ENCODE results near the gene MS4A3. TPM values are rescaled to one million over a fixed set of nuclear protein-coding genes. Genes with fewer than 3 reads are reported as not detected.
"Not testable (repeated sequence)": the region's sequence is repeated elsewhere in the genome, so short reads cannot be mapped to it uniquely, and the experiment has no call there.

MS4A3 gene
- total RNA-seq, 1 experiment from 2014 or later = not detected

- H3K79me2 ChIP-seq (ENCODE audit: low read length) = no peaks in the 10 kb centered on the region
- H4K20me1 ChIP-seq (ENCODE audit: low read length) = no peaks in the 10 kb centered on the region
- H3K4me3 ChIP-seq (ENCODE audit: low read length) = no peak overlapping the region
- ChIA-PET POLR2A (ENCODE audit: unreplicated experiment) (no interaction called here), CTCF (no interaction called here)
- no peak for DNase-seq
- no peaks in the 10 kb centered on the region for H3K27me3 ChIP-seq (ENCODE audit: low read length)
- H3K36me3 ChIP-seq (ENCODE audit: low read depth, low read length) = no peaks in the 10 kb centered on the region
- H3K27ac ChIP-seq (ENCODE audit: low read length) = no peak overlapping the region
- H3F3A ChIP-seq (ENCODE audit: low read length, unreplicated experiment) = no peaks in the 10 kb centered on the region
- no peaks in the 10 kb centered on the region for H3K4me1 ChIP-seq (ENCODE audit: insufficient read depth, low read length)
- no peak overlapping the region for H3K9ac ChIP-seq (ENCODE audit: low read length)
- H3K4me2 ChIP-seq (ENCODE audit: low read length) = no peak overlapping the region
- no peaks in the 10 kb centered on the region for H3K9me2 ChIP-seq (replicated peaks; ENCODE audit: low read length)
- H2AFZ ChIP-seq (ENCODE audit: low read length) = no peak overlapping the region
- no peak for TF ChIP-seq EZH2 (IDR thresholded peaks at IDR 0.05; ENCODE audit: low read length, unreplicated experiment)
- no peak for TF ChIP-seq CTCF (conservative IDR thresholded peaks at IDR 0.05; ENCODE audit: low read depth, low read length)
- TF ChIP-seq EZH2phosphoT487 (IDR thresholded peaks at IDR 0.05; ENCODE audit: borderline replicate concordance, low read length) = no peak
- no peak for ATAC-seq
- BruUV-seq (replicated peaks) = no TSS peak
- no peaks in the 10 kb centered on the region for H3K9me3 ChIP-seq (ENCODE audit: low read length)
- intact Hi-C loops (cut with micrococcal nuclease) = no loop called here
Measured at GRCh38 chr11:60029015-60029632, 27.3 kb upstream of the MS4A3 start.

- no TSS peak for BruUV-seq (replicated peaks)
- no peak within 1 kb of the TSS for H3K27ac ChIP-seq (ENCODE audit: low read length)
- H3F3A ChIP-seq (ENCODE audit: low read length, unreplicated experiment) = no peaks in the 10 kb centered on the region
- no peak within 1 kb of the TSS for H2AFZ ChIP-seq (ENCODE audit: low read length)
- no peak within 1 kb of the TSS for H3K4me3 ChIP-seq (ENCODE audit: low read length)
- ChIA-PET POLR2A (ENCODE audit: unreplicated experiment) (no interaction called here), CTCF (no interaction called here)
- H3K9me2 ChIP-seq (replicated peaks; ENCODE audit: low read length) = no peaks in the 10 kb centered on the region
- no peaks in the 10 kb centered on the region for H3K36me3 ChIP-seq (ENCODE audit: low read depth, low read length)
- no peaks in the 10 kb centered on the region for H3K4me1 ChIP-seq (ENCODE audit: insufficient read depth, low read length)
- DNase-seq = no peak
- H3K9me3 ChIP-seq (ENCODE audit: low read length) = no peaks in the 10 kb centered on the region
- no peaks in the 10 kb centered on the region for H3K79me2 ChIP-seq (ENCODE audit: low read length)
- no peak for ATAC-seq
- no peak within 1 kb of the TSS for H3K9ac ChIP-seq (ENCODE audit: low read length)
- TF ChIP-seq EZH2 (IDR thresholded peaks at IDR 0.05; ENCODE audit: low read length, unreplicated experiment) (no peak), EZH2phosphoT487 (IDR thresholded peaks at IDR 0.05; ENCODE audit: borderline replicate concordance, low read length) (no peak), CTCF (conservative IDR thresholded peaks at IDR 0.05; ENCODE audit: low read depth, low read length) (no peak)
- no peaks in the 10 kb centered on the region for H3K27me3 ChIP-seq (ENCODE audit: low read length)
- H4K20me1 ChIP-seq (ENCODE audit: low read length) = no peaks in the 10 kb centered on the region
- intact Hi-C loops (cut with micrococcal nuclease) = no loop called here
- no peak within 1 kb of the TSS for H3K4me2 ChIP-seq (ENCODE audit: low read length)
Measured at GRCh38 chr11:60040109-60040508, 16.4 kb upstream of the MS4A3 start, which contains the start of gene OOSP2. OOSP2 (plus strand) TSS chr11:60040409; CDS start chr11:60040460, 51 bp downstream.

GRCh38 chr11:60050422-60050821, 6.0 kb upstream of the MS4A3 start:
- not testable (repeated sequence) for H3F3A ChIP-seq (ENCODE audit: low read length, unreplicated experiment)

GRCh38 chr11:60050839-60051238, 5.6 kb upstream of the MS4A3 start:
- BruUV-seq (replicated peaks) = not testable (repeated sequence)

More at GRCh38 chr11:60050422-60050821, 6.0 kb upstream of the MS4A3 start:
- intact Hi-C loops (cut with micrococcal nuclease); CTCF ChIA-PET; H3K9me2 ChIP-seq (replicated peaks; ENCODE audit: low read length); ATAC-seq; H3K4me3 ChIP-seq (ENCODE audit: low read length); H3K4me2 ChIP-seq (ENCODE audit: low read length); H4K20me1 ChIP-seq (ENCODE audit: low read length); H3K9me3 ChIP-seq (ENCODE audit: low read length); DNase-seq; H3K79me2 ChIP-seq (ENCODE audit: low read length); H3K9ac ChIP-seq (ENCODE audit: low read length); H2AFZ ChIP-seq (ENCODE audit: low read length); H3K36me3 ChIP-seq (ENCODE audit: low read depth, low read length); H3K4me1 ChIP-seq (ENCODE audit: insufficient read depth, low read length); H3K27ac ChIP-seq (ENCODE audit: low read length); BruUV-seq (replicated peaks); H3K27me3 ChIP-seq (ENCODE audit: low read length); POLR2A ChIA-PET (ENCODE audit: unreplicated experiment): not testable (repeated sequence)

More at GRCh38 chr11:60050839-60051238, 5.6 kb upstream of the MS4A3 start:
- H4K20me1 ChIP-seq (ENCODE audit: low read length); intact Hi-C loops (cut with micrococcal nuclease); H3K9ac ChIP-seq (ENCODE audit: low read length); H3K27me3 ChIP-seq (ENCODE audit: low read length); H3K79me2 ChIP-seq (ENCODE audit: low read length); H3K9me2 ChIP-seq (replicated peaks; ENCODE audit: low read length); H3K4me2 ChIP-seq (ENCODE audit: low read length); DNase-seq; H3K27ac ChIP-seq (ENCODE audit: low read length); H3F3A ChIP-seq (ENCODE audit: low read length, unreplicated experiment); H3K36me3 ChIP-seq (ENCODE audit: low read depth, low read length); H3K9me3 ChIP-seq (ENCODE audit: low read length); CTCF ChIA-PET; H2AFZ ChIP-seq (ENCODE audit: low read length); H3K4me1 ChIP-seq (ENCODE audit: insufficient read depth, low read length); H3K4me3 ChIP-seq (ENCODE audit: low read length); ATAC-seq; POLR2A ChIA-PET (ENCODE audit: unreplicated experiment): not testable (repeated sequence)
